ENCODE data around the gene ZBTB4. TPM values are rescaled to one million over a fixed set of nuclear protein-coding genes. Genes with fewer than 3 reads are reported as not detected.

Gene ZBTB4
- total RNA-seq, 1 donor from 2014 or later, result 17.6 TPM

DNA sequence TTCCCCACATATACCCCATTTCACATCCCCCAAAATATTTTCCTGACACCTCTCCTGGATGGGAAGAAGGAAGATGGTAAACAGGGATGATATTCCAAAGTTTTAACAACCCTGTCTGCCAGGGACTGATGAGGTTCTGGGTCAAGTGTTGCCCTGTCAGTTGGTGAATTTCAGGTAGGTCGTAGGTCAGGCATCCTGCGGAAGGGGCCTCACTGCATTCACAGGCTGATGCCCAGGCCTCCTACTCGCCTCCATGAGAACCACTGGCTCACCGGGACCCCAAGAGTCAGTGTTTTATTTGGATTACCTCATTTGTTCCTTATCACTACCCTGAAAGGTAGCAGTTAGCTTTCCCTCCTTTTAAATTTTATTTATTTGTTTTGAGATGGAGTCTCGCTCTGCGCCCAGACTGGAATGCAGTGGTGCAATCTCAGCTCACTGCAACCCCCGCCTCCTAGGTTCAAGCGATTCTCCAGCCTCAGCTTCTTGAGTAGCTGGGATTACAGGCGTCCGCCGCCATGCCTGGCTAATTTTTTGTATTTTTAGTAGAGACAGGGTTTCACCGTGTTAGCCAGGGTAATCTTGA, 10.5 kb downstream of the ZBTB4 start:
- no peak for DNase-seq

DNA sequence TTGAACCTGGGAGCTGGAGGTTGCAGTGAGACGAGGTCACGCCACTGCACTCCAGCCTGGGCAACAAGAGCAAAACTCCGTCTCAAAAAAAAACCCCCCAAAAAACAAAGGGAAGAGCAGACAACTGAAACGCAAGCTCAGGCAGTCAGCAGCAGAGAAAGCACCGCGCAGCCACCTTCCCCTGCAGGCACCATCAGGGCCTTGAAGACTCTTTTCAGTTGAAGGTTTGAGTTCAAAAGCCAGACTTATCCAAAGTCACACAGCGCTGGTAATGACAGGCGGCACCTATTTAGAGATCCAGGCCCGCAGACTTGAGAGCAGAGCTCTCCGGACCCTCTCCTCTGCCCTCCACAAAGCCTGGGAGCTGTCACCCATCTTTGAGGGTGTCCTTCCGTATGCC, 11.1 kb downstream of the ZBTB4 start:
- no peak for DNase-seq

DNA sequence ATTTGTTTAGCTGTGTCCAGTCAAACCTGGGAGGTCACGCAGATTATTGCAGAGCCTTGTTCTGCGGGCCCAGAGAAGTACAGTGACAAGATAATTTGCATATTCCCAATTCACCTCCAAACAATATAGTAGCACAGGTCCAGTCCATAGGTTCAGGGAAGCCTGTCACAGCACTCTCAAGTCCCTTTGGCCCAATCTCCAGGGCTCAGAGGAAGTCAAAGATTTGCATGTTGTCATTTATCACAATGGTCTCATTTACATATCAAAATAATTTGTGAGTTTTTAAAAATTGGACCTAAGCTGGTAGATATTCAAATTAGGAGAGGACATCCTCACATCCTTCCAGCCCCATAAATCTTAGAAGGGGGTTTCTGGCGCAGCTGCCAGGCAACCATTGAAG, 11.9 kb downstream of the ZBTB4 start:
- no peak for DNase-seq

DNA sequence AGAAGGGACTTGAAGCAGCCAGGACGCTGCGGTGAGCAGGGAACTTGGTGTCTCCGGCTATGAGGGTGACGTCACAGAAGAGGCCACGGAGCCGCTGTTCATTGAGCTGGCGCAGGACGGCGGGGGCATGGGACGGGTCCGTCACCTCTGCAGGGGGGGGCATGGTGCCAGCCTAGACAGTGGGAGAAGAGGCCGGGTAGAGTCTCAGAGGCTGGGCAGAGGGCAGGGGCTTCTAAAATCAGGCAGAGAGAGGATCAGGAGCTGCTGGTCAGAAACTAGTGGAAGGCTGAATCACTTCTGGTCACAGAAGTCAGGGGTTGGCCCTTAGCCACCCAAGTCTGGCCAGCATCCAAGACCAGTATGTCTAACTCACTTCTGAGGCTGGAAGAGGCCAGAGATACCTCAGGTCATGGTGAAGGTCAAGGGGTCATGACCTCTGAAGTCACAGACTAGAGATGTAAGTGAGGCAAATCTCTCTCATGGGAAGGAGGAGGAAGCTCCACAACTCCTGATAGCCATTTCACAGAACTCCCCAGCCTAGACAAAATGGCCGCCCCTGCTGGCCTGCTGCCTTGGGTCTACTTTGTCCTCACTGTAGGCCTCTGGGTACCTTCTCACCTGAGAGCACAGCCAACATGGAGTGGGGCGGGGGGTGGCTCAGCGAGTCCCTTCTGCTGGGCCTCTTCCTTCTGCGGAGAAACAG, 12.6 kb downstream of the ZBTB4 start:
- DNase-seq, result no peak

DNA sequence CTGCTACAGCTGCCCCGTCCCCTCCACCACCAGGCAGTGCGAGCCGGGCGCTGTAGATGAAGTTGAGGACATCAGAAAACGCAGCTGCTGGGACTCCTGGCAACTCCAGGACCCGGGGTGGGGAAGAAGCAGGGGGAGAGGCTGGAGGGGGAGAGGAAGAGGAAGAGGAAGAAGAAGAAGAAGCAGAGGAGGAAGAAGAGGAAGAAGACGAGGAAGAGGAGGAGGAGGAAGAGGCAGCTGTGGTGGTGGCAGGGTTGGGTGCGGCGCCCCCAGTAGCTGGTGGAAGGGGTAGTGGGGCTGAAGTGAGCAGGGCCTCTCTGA, 13.2 kb downstream of the ZBTB4 start:
- no peak for DNase-seq

DNA sequence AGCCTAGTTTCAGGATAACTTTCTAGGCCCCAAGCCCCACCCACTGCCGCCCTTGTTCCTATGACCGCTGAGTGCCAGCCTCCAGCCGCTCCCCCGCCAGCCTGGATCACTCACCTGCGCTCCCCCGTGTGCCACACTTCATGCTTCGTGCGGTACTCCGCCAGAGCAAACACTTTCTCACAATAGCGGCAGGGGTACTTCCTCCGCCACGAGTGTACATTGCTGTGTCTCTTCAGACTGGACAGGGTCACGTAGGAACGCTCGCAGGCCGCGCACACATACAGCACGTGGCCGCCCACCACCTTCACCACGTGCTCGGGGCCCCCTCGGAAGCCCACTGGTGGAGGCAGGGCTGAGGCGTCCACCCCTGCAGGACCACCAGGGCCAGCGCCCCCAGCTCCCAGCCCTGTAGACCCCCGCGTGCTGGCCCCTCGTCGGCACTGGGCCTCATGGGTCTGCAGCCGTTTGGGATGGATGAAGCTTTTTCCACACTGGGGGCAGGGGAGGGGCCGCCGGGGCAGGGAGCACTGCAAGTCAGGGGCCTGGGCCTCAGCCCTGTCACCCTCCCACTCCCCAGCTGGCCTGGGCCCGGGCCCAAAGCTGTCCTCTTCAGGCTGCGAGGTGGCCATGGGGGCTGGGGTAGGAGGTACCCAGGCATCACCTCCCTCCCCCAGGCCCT, 13.7 kb downstream of the ZBTB4 start:
- DNase-seq, result no peak

DNA sequence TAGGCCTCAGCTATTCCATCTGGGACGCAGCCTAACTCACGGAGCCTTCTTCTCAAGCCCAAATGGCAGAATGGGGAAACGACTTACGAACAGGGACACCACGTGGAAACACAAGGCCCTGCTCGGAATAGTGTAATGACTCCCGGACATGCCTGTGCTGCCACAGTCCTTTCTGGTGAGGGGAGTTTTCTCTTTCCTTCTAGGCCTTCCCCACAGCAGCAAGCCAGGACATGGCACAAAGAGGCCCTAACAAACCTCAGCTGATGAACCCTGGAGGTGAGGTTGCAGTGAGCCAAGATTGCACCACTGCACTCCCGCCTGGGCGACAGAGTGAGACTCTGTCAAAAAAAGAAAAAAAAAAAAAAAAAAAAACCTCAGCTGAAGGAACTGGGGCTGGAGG, 15.3 kb downstream of the ZBTB4 start:
- no peak for DNase-seq

DNA sequence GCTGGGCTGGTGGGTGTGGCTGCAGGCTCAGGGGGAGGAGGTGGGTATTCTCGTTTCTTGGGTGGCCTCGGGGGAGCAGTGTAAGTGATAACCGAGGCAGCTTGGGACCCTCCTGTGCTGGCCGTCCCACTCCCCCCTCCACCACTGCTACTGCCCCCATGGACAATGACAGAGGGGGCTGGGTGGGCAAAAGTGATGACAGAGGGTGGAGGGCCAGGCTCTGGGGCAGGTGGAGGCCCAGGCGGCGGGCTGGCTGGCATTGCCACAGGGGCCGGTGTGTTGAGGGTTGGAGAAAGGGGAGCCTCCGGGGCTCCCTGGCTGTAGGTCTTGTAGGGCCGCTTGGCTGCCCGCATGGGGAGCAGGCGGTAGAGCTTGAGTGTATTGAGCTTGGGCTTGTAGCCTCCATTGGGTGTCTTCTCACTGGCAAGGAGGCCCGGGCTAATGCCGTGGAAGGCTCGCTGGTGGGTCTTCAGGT, 16.0 kb downstream of the ZBTB4 start:
- no peak for DNase-seq

DNA sequence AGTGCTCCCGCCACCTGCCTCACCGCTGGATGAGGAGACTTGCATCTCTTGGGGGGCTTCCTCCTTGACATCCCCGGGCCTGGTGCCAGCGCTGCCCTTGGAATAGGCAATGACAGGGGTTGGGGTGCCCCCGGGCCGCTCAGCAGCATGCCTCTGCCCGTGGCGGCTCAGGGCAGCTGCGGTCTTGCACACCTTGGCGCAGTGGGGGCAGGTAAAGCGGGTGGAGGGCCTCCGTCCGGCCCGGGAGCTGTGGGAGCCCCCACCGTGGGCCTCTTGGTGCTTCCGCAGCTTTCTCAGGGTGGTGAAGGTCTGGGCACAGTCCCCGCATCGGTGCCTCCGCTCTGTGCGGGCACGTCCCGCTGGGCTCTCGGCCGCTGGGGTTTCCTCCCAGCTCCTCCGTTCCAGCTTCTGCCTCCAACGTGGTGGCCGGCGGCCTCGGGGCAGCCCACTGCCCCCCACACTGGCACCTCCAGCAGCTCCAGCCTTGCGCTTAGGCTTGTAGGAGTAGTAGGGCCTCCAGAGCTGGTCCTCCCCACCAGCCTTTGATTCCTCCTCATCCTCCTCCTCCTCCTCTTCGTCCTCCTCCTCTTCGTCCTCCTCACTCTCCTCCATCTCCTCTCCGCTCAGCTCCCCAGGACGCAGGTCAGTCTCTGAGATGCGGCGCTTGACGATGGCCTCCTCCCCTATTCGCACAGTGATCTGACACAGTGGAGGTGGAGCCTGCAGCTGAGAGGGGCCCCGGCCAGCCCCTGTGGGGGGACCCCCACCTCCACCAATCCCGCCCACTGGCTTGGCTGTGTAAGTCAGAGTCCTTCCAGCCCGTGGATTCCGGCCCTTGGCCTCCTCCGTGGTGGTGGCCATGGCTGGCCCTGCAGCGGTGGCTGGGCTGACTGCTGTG, 16.7 kb downstream of the ZBTB4 start:
- no peak for DNase-seq

DNA sequence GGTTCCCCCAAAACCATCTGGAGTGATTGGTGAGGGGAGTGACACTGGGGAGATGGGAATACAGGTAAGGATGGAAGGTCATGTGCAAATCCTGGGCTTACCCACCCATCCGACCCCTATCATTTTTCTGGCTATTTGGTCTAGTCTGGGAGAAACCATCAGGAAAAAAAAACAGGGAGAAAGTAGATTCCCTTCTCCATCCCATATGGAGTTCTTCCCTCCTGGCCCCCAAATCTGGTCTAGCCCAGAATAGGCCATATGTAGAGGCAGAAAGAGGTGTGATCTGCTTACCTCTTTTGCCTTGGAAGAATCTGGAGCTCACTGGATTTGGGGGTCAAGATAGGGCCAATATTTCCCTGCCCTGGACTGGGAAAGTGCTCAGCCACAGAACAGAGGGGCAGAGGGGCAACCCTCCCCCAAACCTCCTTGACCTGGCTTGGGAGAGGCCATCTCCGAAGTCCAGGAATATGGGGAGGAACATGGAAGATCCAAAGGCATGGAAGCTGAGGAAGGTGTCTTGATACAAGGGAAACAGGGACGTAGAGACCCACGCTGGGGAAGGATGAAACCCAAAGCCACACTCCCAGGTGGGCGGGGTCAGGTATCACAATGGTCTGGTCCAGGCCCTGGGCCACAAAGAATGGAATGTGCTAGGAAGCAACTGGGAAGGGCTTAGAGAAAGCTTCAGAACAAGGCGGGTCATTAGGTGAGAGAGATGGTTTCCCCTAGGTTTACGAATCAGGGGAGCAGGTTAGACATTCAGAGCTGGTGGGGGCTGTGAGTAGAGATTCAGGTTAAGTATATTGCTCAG, 18.4 kb downstream of the ZBTB4 start:
- DNase-seq, result no peak

DNA sequence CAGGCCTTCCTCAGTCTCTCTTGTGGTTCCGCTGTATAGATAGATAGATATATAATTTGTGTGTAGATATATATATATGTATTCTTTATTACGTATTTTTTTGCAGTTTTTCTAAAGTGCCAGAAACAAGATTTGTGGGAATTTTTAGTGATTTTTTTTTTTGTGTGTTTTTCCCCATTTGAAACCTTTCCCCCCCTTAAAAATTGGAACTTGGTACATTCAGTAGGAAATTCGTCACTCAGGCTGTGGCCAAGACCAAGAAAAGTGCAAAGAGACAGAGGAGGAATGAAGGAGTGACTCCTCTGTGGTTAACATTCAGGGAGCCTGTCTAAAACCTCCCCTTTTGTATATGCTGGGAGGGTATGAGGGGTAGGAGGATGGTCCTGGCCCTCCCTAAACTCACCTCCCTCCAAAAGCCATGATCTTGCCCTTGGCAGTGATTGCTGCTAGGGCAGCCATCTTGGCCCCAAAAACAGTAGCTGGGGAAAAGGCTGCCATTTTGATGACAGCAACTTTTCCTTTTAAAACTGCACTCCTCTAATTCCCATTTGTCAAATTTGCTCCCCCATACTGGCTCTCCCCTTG, 19.4 kb downstream of the ZBTB4 start:
- DNase-seq, result no peak

DNA sequence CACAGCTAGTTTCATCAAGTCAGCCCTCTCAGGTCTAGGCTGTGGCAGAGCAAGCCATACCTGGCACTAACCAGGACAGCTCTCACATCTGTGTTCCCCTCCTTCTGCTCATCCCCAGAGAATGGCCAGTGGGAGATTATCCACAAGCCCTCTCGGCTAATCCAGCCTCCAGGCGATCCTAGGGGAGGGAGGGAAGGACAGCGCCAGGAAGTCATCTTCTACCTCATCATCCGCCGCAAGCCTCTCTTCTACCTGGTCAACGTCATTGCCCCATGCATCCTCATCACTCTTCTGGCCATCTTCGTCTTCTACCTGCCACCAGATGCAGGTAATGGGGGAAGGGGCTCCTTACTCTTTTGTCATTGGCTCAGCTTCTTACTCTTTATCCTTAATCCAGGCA, 31.0 kb downstream of the ZBTB4 start:
- no peak for DNase-seq

DNA sequence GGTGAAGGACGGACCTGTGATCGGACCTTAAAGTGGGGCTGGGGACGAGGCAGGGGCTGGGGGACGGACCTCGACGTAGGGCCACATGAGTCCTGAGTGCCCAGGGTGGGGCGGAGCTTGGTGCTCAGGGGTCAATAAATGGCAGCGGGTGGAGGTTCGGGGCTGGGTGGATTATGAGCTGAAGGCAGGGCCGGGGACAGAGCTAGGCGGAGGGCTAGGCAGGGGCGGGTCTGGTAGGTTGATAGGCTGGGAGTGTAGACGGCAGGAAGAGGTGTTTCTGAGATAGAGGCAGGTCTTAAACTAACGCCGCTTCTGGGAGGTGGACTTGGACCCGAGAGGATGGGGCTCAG, 33.8 kb downstream of the ZBTB4 start:
- DNase-seq, result no peak

DNA sequence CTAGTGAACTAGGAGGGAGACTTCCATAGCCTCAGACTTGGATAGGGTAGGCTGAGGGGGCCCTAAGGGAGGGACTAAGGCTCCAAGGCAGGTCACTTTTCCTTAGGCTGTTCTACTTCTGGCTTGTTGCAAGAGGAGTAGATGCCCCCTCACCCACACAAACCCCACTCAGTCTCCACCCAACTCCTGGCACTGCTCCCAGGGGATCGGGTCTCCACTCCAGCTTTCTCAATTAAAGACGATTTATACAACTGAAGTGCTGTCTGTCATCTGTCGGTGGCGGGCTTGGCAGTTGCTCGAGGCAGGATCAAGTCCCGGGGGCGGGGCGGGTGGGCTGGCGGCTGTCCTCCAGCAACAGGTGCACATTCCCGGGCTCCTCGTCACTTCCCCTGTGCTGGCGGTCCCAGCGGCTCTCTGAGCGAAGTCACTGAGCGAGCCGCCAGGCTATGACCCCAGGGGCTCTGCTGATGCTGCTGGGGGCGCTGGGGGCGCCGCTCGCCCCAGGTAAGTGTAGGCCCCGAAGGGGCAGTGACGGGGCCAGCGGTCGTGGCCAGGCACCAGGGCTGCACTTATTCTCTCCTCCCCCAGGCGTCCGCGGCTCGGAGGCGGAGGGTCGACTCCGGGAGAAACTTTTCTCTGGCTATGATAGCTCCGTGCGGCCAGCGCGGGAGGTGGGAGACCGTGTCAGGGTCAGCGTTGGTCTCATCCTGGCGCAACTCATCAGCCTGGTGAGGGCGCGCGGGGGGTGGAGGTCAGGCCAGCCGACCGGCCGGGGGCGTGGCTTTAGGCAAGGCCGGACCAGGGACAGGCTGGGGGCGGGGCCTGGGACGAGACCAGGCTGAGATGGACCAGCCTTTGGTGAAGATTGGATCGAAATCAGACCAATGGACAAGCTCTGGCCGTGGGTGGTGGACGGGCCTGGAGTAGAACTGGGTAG, 34.5 kb downstream of the ZBTB4 start, which contains the start of gene CHRNB1:
Gene CHRNB1, plus strand, starts transcription at position 380 of the 937 bp plus-strand sequence. Its CDS starts 67 bp downstream, at position 447.
- peak; percentile 56 for DNase-seq

DNA sequence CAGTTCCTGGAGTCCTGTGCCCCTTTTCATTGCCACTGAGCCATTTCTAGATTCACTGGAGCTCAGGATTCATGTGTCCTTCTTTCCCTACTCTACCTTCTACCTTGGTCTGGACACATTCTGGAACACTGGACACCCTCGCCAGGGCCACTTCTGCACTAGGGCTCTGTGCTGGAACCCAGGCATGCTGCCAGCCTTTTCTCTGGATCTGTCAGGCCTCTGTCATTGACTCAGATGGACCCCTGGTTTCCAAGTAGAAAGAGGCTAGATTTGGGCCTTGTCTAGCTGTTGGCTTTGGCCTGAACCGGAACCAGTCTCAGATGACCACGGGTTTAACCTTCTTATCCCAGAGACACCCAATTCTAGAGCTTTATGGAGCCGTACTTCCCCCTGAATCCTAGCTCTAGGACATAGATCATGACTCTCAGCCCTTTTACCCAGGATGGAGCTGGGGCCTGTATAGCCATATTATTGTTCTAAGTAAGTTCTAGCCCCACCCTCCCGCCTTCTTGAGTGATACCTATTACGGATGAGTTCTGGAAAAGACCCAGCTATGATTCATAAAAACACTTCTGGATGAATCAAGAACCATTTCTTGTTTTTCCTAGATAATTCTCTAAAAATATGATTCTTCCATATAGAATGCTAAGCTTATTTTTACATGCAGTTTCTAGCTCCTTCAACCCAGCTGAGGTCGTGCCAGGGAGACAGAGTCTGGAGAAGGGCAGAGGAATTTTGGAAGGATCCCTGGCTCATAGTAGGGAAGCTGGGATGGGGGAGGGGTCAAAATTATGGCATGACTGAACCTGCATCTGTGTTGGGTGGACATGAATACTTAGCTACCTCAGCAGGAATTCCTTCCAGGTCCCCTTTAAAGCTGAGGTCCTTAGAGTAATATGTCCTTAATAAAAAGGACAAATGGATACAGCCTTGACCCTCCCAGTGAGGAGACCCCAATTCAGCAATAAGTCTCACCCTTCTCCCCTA, 35.6 kb downstream of the ZBTB4 start:
- DNase-seq, result no peak

DNA sequence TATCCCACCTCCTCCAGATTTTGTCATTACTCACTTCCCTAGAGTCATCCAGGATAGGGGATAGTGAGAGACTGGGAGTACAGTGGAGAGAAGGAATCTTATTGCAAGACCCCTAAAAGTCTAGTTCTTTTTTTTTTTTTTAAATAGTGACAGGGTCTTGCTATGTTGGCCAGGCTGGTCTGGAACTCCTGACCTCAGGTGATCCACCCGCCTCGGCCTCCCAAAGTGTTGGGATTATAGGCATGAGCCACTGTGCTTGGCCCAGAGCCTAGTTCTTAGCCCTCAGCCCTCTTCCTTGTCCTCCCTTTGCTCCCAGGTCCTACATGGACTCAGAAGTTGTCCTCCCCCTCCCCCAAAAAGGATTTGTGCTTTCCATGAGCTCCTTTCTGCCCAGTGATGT, 37.3 kb downstream of the ZBTB4 start:
- no peak for DNase-seq

DNA sequence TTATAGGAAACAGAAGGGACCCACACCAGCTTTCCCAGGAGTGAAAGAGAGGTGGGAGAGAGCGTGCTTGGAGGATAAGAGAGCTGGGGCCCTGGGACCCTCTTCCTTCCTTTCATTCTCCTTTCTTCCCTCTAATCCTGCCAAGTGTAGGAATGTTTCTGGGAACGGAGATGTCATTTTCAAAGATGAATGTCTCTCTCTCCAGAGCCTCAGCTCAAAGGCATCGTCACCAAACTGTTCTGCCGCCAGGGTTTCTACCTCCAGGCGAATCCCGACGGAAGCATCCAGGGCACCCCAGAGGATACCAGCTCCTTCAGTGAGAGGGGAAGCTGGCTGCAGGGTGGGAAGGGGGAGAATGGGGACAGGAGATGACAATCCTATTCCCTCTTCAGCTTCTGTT, 38.2 kb downstream of the ZBTB4 start:
- no peak for DNase-seq

DNA sequence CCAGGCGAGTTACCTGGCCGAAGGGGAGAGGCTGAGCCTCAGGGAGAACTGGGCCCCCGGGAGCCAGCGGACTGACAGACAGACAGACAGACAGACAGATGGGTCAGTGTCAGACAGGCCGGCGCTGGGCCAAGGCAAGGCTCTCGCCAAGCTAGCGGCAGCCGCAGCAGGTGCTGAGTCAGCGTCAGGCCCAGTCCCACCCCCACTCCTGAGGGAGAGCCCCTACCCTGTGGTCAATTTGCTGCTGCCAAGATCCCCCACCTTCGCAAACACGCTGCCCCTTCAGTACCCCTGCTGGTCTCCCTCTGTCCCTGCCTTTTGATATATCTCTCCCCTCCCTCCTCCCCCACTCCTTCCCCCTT, 38.6 kb downstream of the ZBTB4 start:
- DNase-seq, result no peak

Measured in occipital lobe (tissue), 2 donors.